HepG2 (cell line): ENCODE results near the gene ARMC2. TPM values are rescaled to one million over a fixed set of nuclear protein-coding genes. Genes with fewer than 3 reads are reported as not detected.

Experiments
- BCLAF1 ChIP-seq: fragments of 450-650 bp; IDR thresholded peaks from 2 replicates; pipeline ENCODE4 v1.6.1; 2017; ENCODE audit warnings: mild to moderate bottlenecking
- BORCS8-MEF2B ChIP-seq: sonication (generic); formaldehyde crosslinking; IDR thresholded peaks from 2 replicates; pipeline ENCODE4 v1.8.0; 2022; ENCODE audit warnings: mild to moderate bottlenecking, missing genetic modification reagents
- ERF ChIP-seq: IDR thresholded peaks from 2 replicates; pipeline ENCODE4 v1.6.1; 2018; ENCODE audit warnings: missing biosample characterization, missing genetic modification reagents
- FOXO4 ChIP-seq: sonication (generic); formaldehyde crosslinking; conservative IDR thresholded peaks from 2 replicates; pipeline ENCODE4 v1.8.1; 2023; ENCODE audit warnings: missing genetic modification reagents
- IRF1 ChIP-seq: sonication (generic); formaldehyde crosslinking; IDR thresholded peaks from 2 replicates; pipeline ENCODE4 v1.4.0; 2020; ENCODE audit warnings: low read depth, mild to moderate bottlenecking, missing genetic modification reagents
- LBX2 ChIP-seq: sonication (generic); formaldehyde crosslinking; IDR thresholded peaks from 2 replicates; pipeline ENCODE4 v1.5.0; 2020; ENCODE audit warnings: missing genetic modification reagents, mild to moderate bottlenecking, borderline replicate concordance
- SIN3A ChIP-seq: IDR thresholded peaks from 2 replicates; pipeline ENCODE4 v1.6.1; 2011; ENCODE audit warnings: low read depth, mild to moderate bottlenecking, control low read depth, low read length, borderline replicate concordance
- SMC3 ChIP-seq: IDR thresholded peaks from 2 replicates; pipeline ENCODE4 v1.6.1; 2011; ENCODE audit warnings: low read length, improper control_type of control experiment
- SMYD3 ChIP-seq: sonication (generic); formaldehyde crosslinking; IDR thresholded peaks from 2 replicates; pipeline ENCODE4 v1.8.1; 2023; ENCODE audit warnings: mild to moderate bottlenecking, missing genetic modification reagents
- SYNCRIP ChIP-seq: fragments of 200-400 bp; formaldehyde crosslinking; IDR thresholded peaks from 2 replicates; pipeline ENCODE4 v1.6.1; 2018; ENCODE audit warnings: mild to moderate bottlenecking, low read depth, low read length; ENCODE audit not compliant: insufficient read depth
- TFAP4 ChIP-seq: sonication (generic); IDR thresholded peaks from 2 replicates; pipeline ENCODE4 v1.6.1; 2016; ENCODE audit warnings: low read depth, borderline replicate concordance
- WIZ ChIP-seq: sonication (generic); formaldehyde crosslinking; IDR thresholded peaks from 2 replicates; pipeline ENCODE4 v1.5.1; 2020; ENCODE audit warnings: mild to moderate bottlenecking, missing genetic modification reagents
- ZNF503 ChIP-seq: sonication (generic); formaldehyde crosslinking; IDR thresholded peaks from 2 replicates; pipeline ENCODE4 v1.4.0; 2020; ENCODE audit warnings: missing genetic modification reagents
- ZNF589 ChIP-seq: sonication (generic); formaldehyde crosslinking; conservative IDR thresholded peaks from 2 replicates; pipeline ENCODE4 v1.8.0; 2022; ENCODE audit warnings: mild to moderate bottlenecking, moderate library complexity, missing genetic modification reagents
- ZNF841 ChIP-seq: sonication (generic); formaldehyde crosslinking; IDR thresholded peaks from 2 replicates; pipeline ENCODE4 v1.8.1; 2023; ENCODE audit warnings: missing genetic modification reagents, borderline replicate concordance
- polyA plus RNA-seq, 8 experiments: library from polyadenylated mRNA; depleted of rRNA in 3 of 8; stranded (reverse) in 7 of 8; unstranded in 1 of 8; fragments of >200 nt; fragmentation: Illumina TruSeq in 4 of 8; extraction: Trizol in 4 of 8; gene quantifications; 2 replicates each; pipeline versions ENCODE4 v1.2.1 to v1.2.3, GENCODE V29; 2011 to 2016; ENCODE audit warnings: low read depth in 4 of 8, missing spikeins in 1 of 8, mixed read lengths in 1 of 8; ENCODE audit not compliant: insufficient read depth in 1 of 8
- total RNA-seq, 5 experiments: library from RNA; depleted of rRNA; stranded (reverse); fragments of >200 nt; fragmentation: Illumina TruSeq; extraction: Trizol; gene quantifications; 2 replicates each; pipeline ENCODE4 v1.2.3, GENCODE V29; 2016; ENCODE audit warnings: low read depth in 1 of 5

Gene ARMC2
- total and polyA plus RNA-seq, 2 of the 13 experiments (the other 11 are each of a cell fraction or from before 2014, with no cell fraction given) = 1.4 to 3.2 TPM

- TF ChIP-seq IRF1 (CRISPR knock-in tag) (no peak), ERF (no peak), BORCS8-MEF2B (CRISPR knock-in tag) (peak; percentile 79), WIZ (CRISPR knock-in tag) (peak; percentile 64; the same call in 1 of the 2 replicates), TFAP4 (no peak), SMC3 (no peak), FOXO4 (no peak), SMYD3 (CRISPR knock-in tag) (peak; percentile 85; the same call in 1 of the 2 replicates), ZNF503 (CRISPR knock-in tag) (no peak), BCLAF1 (no peak), SIN3A (peak; percentile 82; the same call in 1 of the 2 replicates), ZNF589 (CRISPR knock-in tag) (no peak), LBX2 (CRISPR knock-in tag) (no peak), ZNF841 (CRISPR knock-in tag) (no peak), SYNCRIP (no peak)
These were observed 161.2 kb downstream of the ARMC2 start (continued) for GRCh38 chr6:109009236-109009961.
